Measurements from ENCODE around the gene FGF19. TPM values are rescaled to one million over a fixed set of nuclear protein-coding genes. Genes with fewer than 3 reads are reported as not detected.

Gene FGF19
- total RNA-seq, 1 experiment from 2014 or later, result 7.4 TPM

DNA sequence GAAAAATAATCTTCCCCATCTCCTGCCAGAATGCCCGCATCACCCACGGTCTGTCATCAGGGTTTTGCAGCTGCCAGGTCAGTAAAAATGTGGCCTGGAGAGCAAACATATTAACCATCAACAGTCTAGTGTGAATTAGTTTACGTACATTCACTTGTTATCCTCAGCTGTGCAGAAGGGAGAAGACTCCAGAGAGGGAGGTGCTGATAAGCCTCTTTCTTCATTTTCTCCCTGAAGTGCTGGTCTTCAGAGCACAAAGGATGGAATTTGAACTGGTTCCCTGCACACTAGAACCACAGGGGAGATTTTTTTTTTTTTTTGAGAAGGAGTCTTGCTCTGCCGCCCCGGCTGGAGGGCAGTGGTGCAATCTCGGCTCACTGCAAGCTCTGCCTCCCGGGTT is 8.2 kb downstream of the FGF19 start:
- Histone ChIP-seq H3K27ac (ENCODE audit: insufficient read length, low read depth, low read length) (no peak overlapping the region), H3K56ac (ENCODE audit: insufficient read length, low read depth, low read length) (no peak overlapping the region), H2BK20ac (ENCODE audit: low read depth, low read length, poor library complexity, severe bottlenecking) (no peak overlapping the region), H2BK5ac (ENCODE audit: insufficient read length, low read length) (no peak overlapping the region), H3K79me2 (ENCODE audit: insufficient read depth, low read length) (no peaks in the 10 kb centered on the region), H3K23ac (ENCODE audit: insufficient read length, low read depth, low read length) (no peak overlapping the region), H2BK12ac (ENCODE audit: insufficient read length, low read depth, low read length) (no peak overlapping the region), H3K27me3 (ENCODE audit: insufficient read depth, low read length) (no peaks in the 10 kb centered on the region), H2BK120ac (ENCODE audit: low read depth, low read length, poor library complexity, severe bottlenecking) (no peak overlapping the region), H3K18ac (ENCODE audit: insufficient read length, low read depth, low read length) (no peak overlapping the region), H3K14ac (ENCODE audit: insufficient read depth, low read length) (no peak overlapping the region), H4K5ac (ENCODE audit: insufficient read length, low read depth, low read length) (no peak overlapping the region), H4K91ac (ENCODE audit: insufficient read length, low read depth, low read length) (no peak overlapping the region), H3K9me3 (ENCODE audit: control insufficient read depth, low read depth, low read length) (no peaks in the 10 kb centered on the region), H3K4me2 (ENCODE audit: insufficient read depth, insufficient read length, low read length) (no peak overlapping the region), H4K20me1 (ENCODE audit: control insufficient read depth, insufficient read depth, insufficient read length) (no peaks in the 10 kb centered on the region), H4K8ac (replicated peaks; ENCODE audit: insufficient read length, low read depth, low read length) (no peak overlapping the region), H3K4ac (ENCODE audit: low read depth, low read length) (no peak overlapping the region), H2AFZ (ENCODE audit: low read length) (no peak overlapping the region), H3K79me1 (ENCODE audit: insufficient read depth, low read depth, low read length, poor library complexity, severe bottlenecking) (no peaks in the 10 kb centered on the region), H3T11ph (ENCODE audit: low read length) (no peak overlapping the region), H3K23me2 (ENCODE audit: insufficient read length, low read depth, low read length, poor library complexity, severe bottlenecking) (no peaks in the 10 kb centered on the region), H3K9ac (ENCODE audit: extremely low read depth, insufficient read length, low read length) (no peak overlapping the region), H2BK15ac (ENCODE audit: low read depth, low read length) (no peak overlapping the region), H2AK5ac (ENCODE audit: insufficient read length, low read length) (no peak overlapping the region), H3K4me1 (ENCODE audit: insufficient read depth, low read length) (no peaks in the 10 kb centered on the region)
- TF ChIP-seq, protein P1, sequence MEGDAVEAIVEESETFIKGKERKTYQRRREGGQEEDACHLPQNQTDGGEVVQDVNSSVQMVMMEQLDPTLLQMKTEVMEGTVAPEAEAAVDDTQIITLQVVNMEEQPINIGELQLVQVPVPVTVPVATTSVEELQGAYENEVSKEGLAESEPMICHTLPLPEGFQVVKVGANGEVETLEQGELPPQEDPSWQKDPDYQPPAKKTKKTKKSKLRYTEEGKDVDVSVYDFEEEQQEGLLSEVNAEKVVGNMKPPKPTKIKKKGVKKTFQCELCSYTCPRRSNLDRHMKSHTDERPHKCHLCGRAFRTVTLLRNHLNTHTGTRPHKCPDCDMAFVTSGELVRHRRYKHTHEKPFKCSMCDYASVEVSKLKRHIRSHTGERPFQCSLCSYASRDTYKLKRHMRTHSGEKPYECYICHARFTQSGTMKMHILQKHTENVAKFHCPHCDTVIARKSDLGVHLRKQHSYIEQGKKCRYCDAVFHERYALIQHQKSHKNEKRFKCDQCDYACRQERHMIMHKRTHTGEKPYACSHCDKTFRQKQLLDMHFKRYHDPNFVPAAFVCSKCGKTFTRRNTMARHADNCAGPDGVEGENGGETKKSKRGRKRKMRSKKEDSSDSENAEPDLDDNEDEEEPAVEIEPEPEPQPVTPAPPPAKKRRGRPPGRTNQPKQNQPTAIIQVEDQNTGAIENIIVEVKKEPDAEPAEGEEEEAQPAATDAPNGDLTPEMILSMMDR (conservative IDR thresholded peaks at IDR 0.05), result no peak
- Mint-ChIP-seq H3K36me3 (ENCODE audit: insufficient read depth in 1 of 3, low read depth in 3 of 3) (peaks cover 7 to 9% (median 8%) of the 10 kb centered on the region in 3 experiments), H3K27ac (no peak overlapping the region), H3K9me3 (peaks cover 5 to 11% of the 10 kb centered on the region in 2 experiments; a peak in 4 of 5 replicates), H3K4me3 (no peak overlapping the region), H3K4me1 (peaks cover 16 to 20% of the 10 kb centered on the region in 2 experiments), H3K27me3 (ENCODE audit: low read depth) (no peaks in the 10 kb centered on the region; the same call in 1 of the 2 replicates)
- DNase-seq, result no peak
- WGBS (ENCODE audit: extremely low coverage, insufficient read length, low lambda C conversion rate), result no CpG with 5 or more reads among the region's 7 CpGs
